ES-I3 (cell line): ENCODE data around the gene DBN1.
"Not testable (repeated sequence)": the region's sequence is repeated elsewhere in the genome, so short reads cannot be mapped to it uniquely, and the experiment has no call there.

Experiments
- H3K36me3 ChIP-seq: 2 replicates; pipeline ENCODE4 v1.6.1; 2013; ENCODE audit warnings: mild to moderate bottlenecking, low read length, control low read depth, moderate library complexity; ENCODE audit not compliant: insufficient read depth
- H3K4me1 ChIP-seq: 2 replicates; pipeline ENCODE4 v1.6.1; 2013; ENCODE audit warnings: mild to moderate bottlenecking, control low read depth, low read length; ENCODE audit not compliant: insufficient read depth
- H3K9ac ChIP-seq: 2 replicates; pipeline ENCODE4 v1.6.1; 2013; ENCODE audit warnings: low read depth, mild to moderate bottlenecking, low read length, moderate library complexity
- H3K9me3 ChIP-seq: 2 replicates; pipeline ENCODE4 v1.6.1; 2013; ENCODE audit warnings: mild to moderate bottlenecking, low read length, moderate library complexity; ENCODE audit not compliant: control insufficient read depth, insufficient read depth

Gene DBN1

GRCh38 chr5:177425196-177425800 lies 48.1 kb downstream of the DBN1 start:
- Histone ChIP-seq H3K36me3 (no peaks in the 10 kb centered on the region), H3K9me3 (no peaks in the 10 kb centered on the region), H3K9ac (peak overlapping the region; percentile 77; the same call in 1 of the 2 replicates), H3K4me1 (peaks cover 13% of the 10 kb centered on the region)

GRCh38 chr5:177423671-177424070 lies 49.8 kb downstream of the DBN1 start:
- Histone ChIP-seq H3K4me1 (peaks cover 11% of the 10 kb centered on the region), H3K9me3 (no peaks in the 10 kb centered on the region), H3K36me3 (no peaks in the 10 kb centered on the region), H3K9ac (no peak overlapping the region)

- H3K9me3 ChIP-seq, result no peaks in the 10 kb centered on the region
- H3K36me3 ChIP-seq, result no peaks in the 10 kb centered on the region
- 0 out of 2 replicates have a peak, but pooled peaks cover 3% of the 10 kb centered on the region for H3K4me1 ChIP-seq
- no peak overlapping the region for H3K9ac ChIP-seq
These were observed 52.2 kb downstream of the DBN1 start for GRCh38 chr5:177421062-177421798.

- H3K9ac ChIP-seq, H3K36me3 ChIP-seq, H3K4me1 ChIP-seq, H3K9me3 ChIP-seq: not testable (repeated sequence)
These were observed 53.0 kb downstream of the DBN1 start for GRCh38 chr5:177420472-177420871.

GRCh38 chr5:177419046-177419445 lies 54.4 kb downstream of the DBN1 start:
- no peak overlapping the region for H3K9ac ChIP-seq
- H3K36me3 ChIP-seq, result no peaks in the 10 kb centered on the region
- no peaks in the 10 kb centered on the region for H3K9me3 ChIP-seq
- H3K4me1 ChIP-seq, result 0 out of 2 replicates have a peak, but pooled peaks cover 3% of the 10 kb centered on the region

GRCh38 chr5:177417081-177417480 lies 56.4 kb downstream of the DBN1 start:
- not testable (repeated sequence) for H3K9ac ChIP-seq, H3K9me3 ChIP-seq, H3K36me3 ChIP-seq, H3K4me1 ChIP-seq

- Histone ChIP-seq H3K9me3 (no peaks in the 10 kb centered on the region), H3K36me3 (no peaks in the 10 kb centered on the region), H3K4me1 (no peaks in the 10 kb centered on the region), H3K9ac (no peak overlapping the region)
These were observed 59.0 kb downstream of the DBN1 start for GRCh38 chr5:177414481-177414880.

GRCh38 chr5:177412603-177413233 lies 60.7 kb downstream of the DBN1 start:
- H3K36me3 ChIP-seq, result no peaks in the 10 kb centered on the region
- H3K9me3 ChIP-seq, result no peaks in the 10 kb centered on the region
- no peak overlapping the region for H3K9ac ChIP-seq
- H3K4me1 ChIP-seq, result no peaks in the 10 kb centered on the region

- H3K9me3 ChIP-seq, result no peaks in the 10 kb centered on the region
- H3K36me3 ChIP-seq, result no peaks in the 10 kb centered on the region
- H3K4me1 ChIP-seq, result no peaks in the 10 kb centered on the region
- no peak overlapping the region for H3K9ac ChIP-seq
These were observed 62.9 kb downstream of the DBN1 start for GRCh38 chr5:177410575-177410974.

- H3K9ac ChIP-seq, result no peak within 1 kb of the TSS
- no peaks in the 10 kb centered on the region for H3K36me3 ChIP-seq
- H3K9me3 ChIP-seq, result no peaks in the 10 kb centered on the region
- H3K4me1 ChIP-seq, result no peaks in the 10 kb centered on the region; the same call in 1 of the 2 replicates
These were observed 64.2 kb downstream of the DBN1 start, which contains the start of gene F12 for GRCh38 chr5:177409043-177409801. TSS of gene F12 (minus strand) at chr5:177409564. CDS start at chr5:177409527, 37 bp downstream.
